ENCODE measurements around the gene KIRREL1. TPM values are rescaled to one million over a fixed set of nuclear protein-coding genes. Genes with fewer than 3 reads are reported as not detected.

The KIRREL1 gene
- total and polyA plus RNA-seq, 2 of the 13 experiments (the other 11 are each of a cell fraction or from before 2014, with no cell fraction given) = 0.02 to 0.03 TPM

GRCh38 chr1:158122833-158123388, 129.5 kb downstream of the KIRREL1 start:
- Histone ChIP-seq H3K4me1 (ENCODE audit: insufficient read depth, low read length) (no peaks in the 10 kb centered on the region), H4K20me1 (ENCODE audit: insufficient read depth, low read length) (no peaks in the 10 kb centered on the region), H3K79me2 (ENCODE audit: insufficient read depth, low read length) (no peaks in the 10 kb centered on the region), H3K36me3 (replicated peaks in 1 of 2; ENCODE audit: control insufficient read depth in 1 of 2, insufficient read depth in 2 of 2, low read length in 2 of 2) (no peaks in the 10 kb centered on the region), H3K27ac (ENCODE audit: extremely low read length, insufficient read depth, low read length) (no peak overlapping the region), H3K9me3 (ENCODE audit: low read length) (no peaks in the 10 kb centered on the region), H3K9ac (ENCODE audit: insufficient read depth, low read depth, low read length) (no peak overlapping the region), H3K27me3 (ENCODE audit: control insufficient read depth in 1 of 2, insufficient read depth in 2 of 2, low read length in 2 of 2) (no peaks in the 10 kb centered on the region; a peak in 1 of 5 replicates), H3K4me2 (ENCODE audit: low read depth, low read length) (no peak overlapping the region), H2AFZ (ENCODE audit: low read length) (no peak overlapping the region), H3K4me3 (replicated peaks in 1 of 3; ENCODE audit: insufficient read depth in 1 of 3, low read depth in 2 of 3, low read length in 3 of 3) (no peak overlapping the region)
- CTCF ChIA-PET (ENCODE audit: low intra/inter-chr PET ratio, low total read pairs) = interaction anchor here (1.4 to 2.8 kb wide), 3 partner anchors 36 to 159 kb away, joined by 3 to 13 read pairs (median 13); no protein-coding TSS in a partner anchor
- DNase-seq (ENCODE audit: low spot score) (no peak), ATAC-seq (no peak), FAIRE-seq (no peak)
- POLR2A ChIA-PET = no interaction called here
- TF ChIP-seq RERE (CRISPR knock-in tag; IDR thresholded peaks at IDR 0.05; ENCODE audit: low read depth) = no peak
- TF ChIP-seq SUZ12 (IDR thresholded peaks at IDR 0.05; ENCODE audit: low read depth, low read length) = no peak
- TF ChIP-seq U2AF2 (IDR thresholded peaks at IDR 0.05; ENCODE audit: low read depth, low read length) = no peak
- TF ChIP-seq ZBTB33 (CRISPR knock-in tag; IDR thresholded peaks at IDR 0.05) = no peak
- TF ChIP-seq ZNF136 (CRISPR knock-in tag; IDR thresholded peaks at IDR 0.05; ENCODE audit: low read depth) = no peak
- no peak for TF ChIP-seq ZNF709 (CRISPR knock-in tag; IDR thresholded peaks at IDR 0.05)
- TF ChIP-seq ZNF501 (CRISPR knock-in tag; IDR thresholded peaks at IDR 0.05) = no peak
- TF ChIP-seq DBP (CRISPR knock-in tag; IDR thresholded peaks at IDR 0.05; ENCODE audit: not compliant biosample characterization) = no peak
- TF ChIP-seq, protein P1, sequence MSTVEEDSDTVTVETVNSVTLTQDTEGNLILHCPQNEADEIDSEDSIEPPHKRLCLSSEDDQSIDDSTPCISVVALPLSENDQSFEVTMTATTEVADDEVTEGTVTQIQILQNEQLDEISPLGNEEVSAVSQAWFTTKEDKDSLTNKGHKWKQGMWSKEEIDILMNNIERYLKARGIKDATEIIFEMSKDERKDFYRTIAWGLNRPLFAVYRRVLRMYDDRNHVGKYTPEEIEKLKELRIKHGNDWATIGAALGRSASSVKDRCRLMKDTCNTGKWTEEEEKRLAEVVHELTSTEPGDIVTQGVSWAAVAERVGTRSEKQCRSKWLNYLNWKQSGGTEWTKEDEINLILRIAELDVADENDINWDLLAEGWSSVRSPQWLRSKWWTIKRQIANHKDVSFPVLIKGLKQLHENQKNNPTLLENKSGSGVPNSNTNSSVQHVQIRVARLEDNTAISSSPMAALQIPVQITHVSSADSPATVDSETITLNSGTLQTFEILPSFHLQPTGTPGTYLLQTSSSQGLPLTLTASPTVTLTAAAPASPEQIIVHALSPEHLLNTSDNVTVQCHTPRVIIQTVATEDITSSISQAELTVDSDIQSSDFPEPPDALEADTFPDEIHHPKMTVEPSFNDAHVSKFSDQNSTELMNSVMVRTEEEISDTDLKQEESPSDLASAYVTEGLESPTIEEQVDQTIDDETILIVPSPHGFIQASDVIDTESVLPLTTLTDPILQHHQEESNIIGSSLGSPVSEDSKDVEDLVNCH (CRISPR knock-in tag; IDR thresholded peaks at IDR 0.05) = no peak
- no peak for TF ChIP-seq ZNF660 (CRISPR knock-in tag; IDR thresholded peaks at IDR 0.05; ENCODE audit: borderline replicate concordance, low read depth)
- no TSS peak for BruUV-seq (replicated peaks)
- intact Hi-C loops (cut with micrococcal nuclease; ENCODE audit: unreplicated experiment) = no loop called here
- WGBS (ENCODE audit: low lambda C conversion rate) = 0% methylated on average over 1 of the region's 2 CpGs
- in situ Hi-C loops (cut with HindIII; ENCODE audit: extremely low pct_ligation_motif_present, low pct_unique_long_range_greater_than_20kb) = loop anchor here (5.0 to 10.0 kb wide), 2 partner anchors 161 to 248 kb away; no protein-coding TSS in a partner anchor

Data from HepG2 (cell line).